HG02798 (cell line): ENCODE measurements around the gene ZDHHC17.

Experiments
- ATAC-seq: cut with Tn5 transposase; IDR thresholded peaks from one replicate; pipeline ENCODE4 v1.9.1; 2021; ENCODE audit warnings: mild to moderate bottlenecking; ENCODE audit not compliant: unreplicated experiment, poor library complexity

ZDHHC17 gene

GRCh38 chr12:76899522-76899921 is 135.6 kb downstream of the ZDHHC17 start:
- ATAC-seq, result no peak

- ATAC-seq, result no peak
Measured at GRCh38 chr12:76901628-76902380, 137.9 kb downstream of the ZDHHC17 start.
